ENCODE data around the gene VAX1.
"Not testable (repeated sequence)": the region's sequence is repeated elsewhere in the genome, so short reads cannot be mapped to it uniquely, and the experiment has no call there.

VAX1 gene

DNA sequence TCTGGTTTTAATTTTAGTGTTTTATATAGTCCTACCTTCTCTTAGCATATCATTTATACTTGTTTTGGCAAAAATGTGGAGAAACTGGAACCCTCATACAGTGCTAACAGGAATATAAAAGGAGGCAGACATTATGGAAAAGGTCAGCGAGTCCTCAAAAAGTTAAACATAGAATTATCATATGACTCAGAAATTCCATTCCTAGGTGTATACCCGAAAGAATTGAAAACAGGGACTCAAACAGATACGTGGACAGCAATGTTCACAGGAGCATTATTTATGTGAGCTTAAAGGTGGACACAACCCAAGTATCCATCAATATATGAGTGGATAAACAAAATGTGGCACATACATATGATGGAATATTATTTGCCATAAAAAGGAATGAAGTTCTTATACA, 51.5 kb downstream of the VAX1 start:
- TF ChIP-seq YY2 (tag by site-specific recombination; IDR thresholded peaks at IDR 0.05) (no peak), ZNF658 (tag by site-specific recombination; IDR thresholded peaks at IDR 0.05) (no peak), ZNF624 (tag by site-specific recombination; IDR thresholded peaks at IDR 0.05) (no peak), ZNF324 (tag by site-specific recombination; IDR thresholded peaks at IDR 0.05) (no peak)
- TF ChIP-seq, protein P1, sequence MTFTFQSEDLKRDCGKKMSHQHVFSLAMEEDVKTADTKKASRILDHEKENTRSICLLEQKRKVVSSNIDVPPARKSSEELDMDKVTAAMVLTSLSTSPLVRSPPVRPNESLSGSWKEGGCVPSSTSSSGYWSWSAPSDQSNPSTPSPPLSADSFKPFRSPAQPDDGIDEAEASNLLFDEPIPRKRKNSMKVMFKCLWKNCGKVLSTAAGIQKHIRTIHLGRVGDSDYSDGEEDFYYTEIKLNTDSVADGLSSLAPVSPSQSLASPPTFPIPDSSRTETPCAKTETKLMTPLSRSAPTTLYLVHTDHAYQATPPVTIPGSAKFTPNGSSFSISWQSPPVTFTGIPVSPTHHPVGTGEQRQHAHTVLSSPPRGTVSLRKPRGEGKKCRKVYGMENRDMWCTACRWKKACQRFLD (tag by site-specific recombination; IDR thresholded peaks at IDR 0.05): no peak
- Histone ChIP-seq H3K4me1 (ENCODE audit: control insufficient read depth, insufficient read depth, low read length) (no peaks in the 10 kb centered on the region), H3K27ac (ENCODE audit: extremely low read depth, low read depth, low read length) (no peak overlapping the region), H3K4me3 (ENCODE audit: low read depth, low read length) (no peak overlapping the region), H3K36me3 (ENCODE audit: control insufficient read depth in 2 of 2, insufficient read depth in 1 of 2, low read length in 2 of 2) (no peaks in the 10 kb centered on the region), H3K9me3 (ENCODE audit: control insufficient read depth, insufficient read depth, low read depth, low read length) (no peaks in the 10 kb centered on the region)
- POLR2A ChIA-PET: no interaction called here
- CTCF ChIA-PET: no interaction called here

DNA sequence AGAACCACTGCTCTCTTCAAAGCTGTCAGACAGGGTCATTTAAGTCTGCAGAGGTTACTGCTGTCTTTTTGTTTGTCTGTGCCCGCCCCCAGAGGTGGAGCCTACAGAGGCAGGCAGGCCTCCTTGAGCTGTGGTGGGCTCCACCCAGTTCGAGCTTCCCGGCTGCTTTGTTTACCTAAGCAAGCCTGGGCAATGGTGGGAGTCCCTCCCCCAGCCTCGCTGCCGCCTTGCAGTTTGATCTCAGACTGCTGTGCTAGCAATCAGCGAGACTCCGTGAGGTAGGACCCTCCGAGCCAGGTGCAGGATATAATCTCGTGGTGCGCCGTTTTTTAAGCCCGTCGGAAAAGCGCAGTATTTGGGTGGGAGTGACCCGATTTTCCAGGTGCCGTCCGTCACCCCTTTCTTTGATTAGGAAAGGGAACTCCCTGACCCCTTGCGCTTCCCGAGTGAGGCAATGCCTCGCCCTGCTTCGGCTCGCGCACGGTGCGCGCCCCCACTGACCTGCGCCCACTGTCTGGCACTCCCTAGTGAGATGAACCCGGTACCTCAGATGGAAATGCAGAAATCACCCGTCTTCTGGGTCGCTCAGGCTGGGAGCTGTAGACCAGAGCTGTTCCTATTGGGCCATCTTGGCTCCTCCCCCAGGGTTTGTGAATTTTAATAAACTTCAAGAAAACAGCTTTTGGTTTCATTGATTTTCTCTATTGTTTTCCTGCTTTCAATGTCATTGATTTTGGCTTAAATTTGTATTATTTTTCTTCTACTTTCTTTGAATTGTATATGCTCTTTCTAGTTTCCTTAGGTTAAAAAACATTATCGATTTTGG, 53.4 kb downstream of the VAX1 start:
- H3K9me3 ChIP-seq (ENCODE audit: control insufficient read depth, insufficient read depth, low read depth, low read length); H3K36me3 ChIP-seq (ENCODE audit: control insufficient read depth in 2 of 2, insufficient read depth in 1 of 2, low read length in 2 of 2); H3K27ac ChIP-seq (ENCODE audit: extremely low read depth, low read depth, low read length); H3K4me1 ChIP-seq (ENCODE audit: control insufficient read depth, insufficient read depth, low read length); POLR2A ChIA-PET; H3K4me3 ChIP-seq (ENCODE audit: low read depth, low read length): not testable (repeated sequence)
- TF ChIP-seq ZNF335 (tag by site-specific recombination; conservative IDR thresholded peaks at IDR 0.05) (peak; percentile 42), ZBTB17 (tag by site-specific recombination; IDR thresholded peaks at IDR 0.05) (0 out of 2 replicates have a peak, but pooled peaks have one; percentile 11), GLIS2 (tag by site-specific recombination; IDR thresholded peaks at IDR 0.05) (0 out of 2 replicates have a peak, but pooled peaks have one; percentile 15), GLIS1 (tag by site-specific recombination; IDR thresholded peaks at IDR 0.05) (peak; percentile 52; the same call in 1 of the 2 replicates)
- TF ChIP-seq, protein P2, sequence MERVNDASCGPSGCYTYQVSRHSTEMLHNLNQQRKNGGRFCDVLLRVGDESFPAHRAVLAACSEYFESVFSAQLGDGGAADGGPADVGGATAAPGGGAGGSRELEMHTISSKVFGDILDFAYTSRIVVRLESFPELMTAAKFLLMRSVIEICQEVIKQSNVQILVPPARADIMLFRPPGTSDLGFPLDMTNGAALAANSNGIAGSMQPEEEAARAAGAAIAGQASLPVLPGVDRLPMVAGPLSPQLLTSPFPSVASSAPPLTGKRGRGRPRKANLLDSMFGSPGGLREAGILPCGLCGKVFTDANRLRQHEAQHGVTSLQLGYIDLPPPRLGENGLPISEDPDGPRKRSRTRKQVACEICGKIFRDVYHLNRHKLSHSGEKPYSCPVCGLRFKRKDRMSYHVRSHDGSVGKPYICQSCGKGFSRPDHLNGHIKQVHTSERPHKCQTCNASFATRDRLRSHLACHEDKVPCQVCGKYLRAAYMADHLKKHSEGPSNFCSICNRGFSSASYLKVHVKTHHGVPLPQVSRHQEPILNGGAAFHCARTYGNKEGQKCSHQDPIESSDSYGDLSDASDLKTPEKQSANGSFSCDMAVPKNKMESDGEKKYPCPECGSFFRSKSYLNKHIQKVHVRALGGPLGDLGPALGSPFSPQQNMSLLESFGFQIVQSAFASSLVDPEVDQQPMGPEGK (tag by site-specific recombination; IDR thresholded peaks at IDR 0.05): 0 out of 2 replicates have a peak, but pooled peaks have one; percentile 33
- CTCF ChIA-PET: interaction anchor here (0.7 to 1.1 kb wide), 2 partner anchors 83 to 296 kb away, joined by 3 to 4 read pairs; no protein-coding TSS in a partner anchor
